Esophagus muscularis mucosa (tissue), 4 donors: ENCODE measurements around the gene S100Z. TPM values are rescaled to one million over a fixed set of nuclear protein-coding genes. Genes with fewer than 3 reads are reported as not detected.
"Not testable (repeated sequence)": the region's sequence is repeated elsewhere in the genome, so short reads cannot be mapped to it uniquely, and the experiment has no call there.

Source experiments
- DNase-seq: peaks from one replicate; pipeline ENCODE4 v3.0.0-alpha.2; 2017; ENCODE audit errors: extremely low spot score
- H3K27ac ChIP-seq, 4 donors: fragments of 200-600 bp; sonication (generic); replicated peaks in 1 of 4; 1 replicate in 3 of 4; 2 replicates in 1 of 4; pipeline ENCODE4 v1.5.1; 2016 to 2019; ENCODE audit warnings: mild to moderate bottlenecking in 1 of 4
- H3K27me3 ChIP-seq, 4 donors: fragments of 200-600 bp; sonication (generic); one replicate each; pipeline versions ENCODE4 v1.5.1 to v1.6.0; 2016 to 2019
- H3K36me3 ChIP-seq, 4 donors: fragments of 200-600 bp; sonication (generic); one replicate each; pipeline ENCODE4 v1.5.1; 2016 to 2019
- H3K4me1 ChIP-seq, 4 donors: fragments of 200-600 bp; sonication (generic); one replicate each; pipeline ENCODE4 v1.5.1; 2016 to 2019
- H3K4me3 ChIP-seq, 4 donors: fragments of 200-600 bp; sonication (generic); 1 replicate in 2 of 4; 2 replicates in 2 of 4; pipeline ENCODE4 v1.5.1; 2016 to 2019; ENCODE audit warnings: mild to moderate bottlenecking in 4 of 4, moderate library complexity in 1 of 4
- H3K9me3 ChIP-seq, 4 donors: fragments of 200-600 bp; sonication (generic); 1 replicate in 3 of 4; 2 replicates in 1 of 4; pipeline ENCODE4 v1.5.1; 2016 to 2019
- CTCF ChIP-seq, 3 experiments: fragments of 200-600 bp in 2 of 3; fragments of 450-650 bp in 1 of 3; sonication (generic) in 2 of 3; IDR thresholded peaks; one replicate each; pipeline ENCODE4 v1.5.1; 2017 to 2019; ENCODE audit warnings: antibody characterized with exemption in 3 of 3, mild to moderate bottlenecking in 2 of 3, moderate library complexity in 1 of 3
- EP300 ChIP-seq: sonication (generic); formaldehyde crosslinking; IDR thresholded peaks from one replicate; pipeline ENCODE4 v1.6.1; 2017; ENCODE audit warnings: antibody characterized with exemption
- POLR2A ChIP-seq: fragments of 450-650 bp; IDR thresholded peaks from one replicate; pipeline ENCODE4 v1.6.1; 2017; ENCODE audit warnings: antibody characterized with exemption, moderate library complexity, mild to moderate bottlenecking, low read depth
- POLR2AphosphoS5 ChIP-seq, 2 donors: sonication (generic); formaldehyde crosslinking; IDR thresholded peaks; one replicate each; pipeline ENCODE4 v1.6.1; 2017; ENCODE audit warnings: antibody characterized with exemption in 2 of 2
- WGBS: methylation state at CpG from one replicate; pipeline ENCODE4 v1.1.5; 2018; 5-methylcytosine and 5-hydroxymethylcytosine counted together
- intact Hi-C: fragments of 100-400 bp; cut with DNase I; formaldehyde crosslinking; loops from one replicate; pipeline ENCODE4 v1.15.1; 2023
- total RNA-seq, 4 donors: library from RNA; depleted of rRNA; stranded (reverse); fragments of >200 nt; gene quantifications; one replicate each; pipeline versions ENCODE4 v1.1.0 to v1.2.1, GENCODE V29; 2016

The S100Z gene
- total RNA-seq, 4 donors from 2014 or later, result not detected

GRCh38 chr5:76809141-76809540, 40.7 kb upstream of the S100Z start:
- H3K4me1 ChIP-seq, result no peaks in the 10 kb centered on the region
- no peak overlapping the region for H3K27ac ChIP-seq
- H3K4me3 ChIP-seq, result no peak overlapping the region
- H3K9me3 ChIP-seq, result no peaks in the 10 kb centered on the region
- H3K27me3 ChIP-seq, result peaks cover 0 to under 1% (median 0%) of the 10 kb centered on the region in 4 donors
- no peak for TF ChIP-seq CTCF (IDR thresholded peaks at IDR 0.05)
- TF ChIP-seq EP300, result no peak
- no peak for TF ChIP-seq POLR2A
- no peak for DNase-seq
- intact Hi-C loops, result no loop called here
- H3K36me3 ChIP-seq, result no peaks in the 10 kb centered on the region
- 77% methylated on average over 4 of the region's 4 CpGs for WGBS

GRCh38 chr5:76810236-76810635, 39.6 kb upstream of the S100Z start:
- WGBS, result 95% methylated on average over 6 of the region's 6 CpGs
- TF ChIP-seq CTCF (IDR thresholded peaks at IDR 0.05), result no peak
- no peak for TF ChIP-seq POLR2AphosphoS5 (IDR thresholded peaks at IDR 0.05)
- TF ChIP-seq POLR2A, result no peak
- TF ChIP-seq EP300, result no peak
- intact Hi-C loops, result no loop called here

GRCh38 chr5:76811214-76811613, 38.6 kb upstream of the S100Z start:
- 100% methylated on average over 5 of the region's 5 CpGs for WGBS
- no peak for DNase-seq
- H3K9me3 ChIP-seq, result no peaks in the 10 kb centered on the region
- H3K27me3 ChIP-seq, result peaks cover 0 to 4% (median 0%) of the 10 kb centered on the region in 4 donors
- no peak overlapping the region for H3K27ac ChIP-seq
- intact Hi-C loops, result no loop called here
- TF ChIP-seq EP300, result no peak
- TF ChIP-seq CTCF (IDR thresholded peaks at IDR 0.05), result no peak
- TF ChIP-seq POLR2AphosphoS5 (IDR thresholded peaks at IDR 0.05), result no peak
- no peak for TF ChIP-seq POLR2A
- H3K4me1 ChIP-seq, result no peaks in the 10 kb centered on the region
- no peaks in the 10 kb centered on the region for H3K36me3 ChIP-seq
- no peak overlapping the region for H3K4me3 ChIP-seq

More at GRCh38 chr5:76810236-76810635, 39.6 kb upstream of the S100Z start:
- Histone ChIP-seq H3K36me3 (no peaks in the 10 kb centered on the region), H3K27me3 (peaks cover 0 to 3% (median 0%) of the 10 kb centered on the region in 4 donors), H3K4me1 (no peaks in the 10 kb centered on the region), H3K27ac (no peak overlapping the region), H3K4me3 (no peak overlapping the region), H3K9me3 (no peaks in the 10 kb centered on the region)
- DNase-seq, result no peak

GRCh38 chr5:76812209-76812608, 37.6 kb upstream of the S100Z start:
- H3K27me3 ChIP-seq, intact Hi-C loops, DNase-seq, H3K9me3 ChIP-seq, H3K27ac ChIP-seq, H3K4me1 ChIP-seq, H3K36me3 ChIP-seq, H3K4me3 ChIP-seq: not testable (repeated sequence)
- 95% methylated on average over 15 of the region's 32 CpGs for WGBS

GRCh38 chr5:76813982-76814562, 35.7 kb upstream of the S100Z start:
- Histone ChIP-seq H3K9me3 (no peaks in the 10 kb centered on the region), H3K27ac (no peak overlapping the region), H3K4me1 (peaks cover 3 to 10% (median 8%) of the 10 kb centered on the region in 4 donors), H3K27me3 (peaks cover 0 to 23% (median 3%) of the 10 kb centered on the region in 4 donors), H3K36me3 (no peaks in the 10 kb centered on the region), H3K4me3 (no peak overlapping the region)
- no peak for DNase-seq
- intact Hi-C loops, result no loop called here
- TF ChIP-seq EP300 (no peak), CTCF (IDR thresholded peaks at IDR 0.05) (no peak), POLR2A (no peak), POLR2AphosphoS5 (IDR thresholded peaks at IDR 0.05) (no peak)
- 82% methylated on average over 4 of the region's 4 CpGs for WGBS
